Parathyroid adenoma (tissue), 2 donors: ENCODE results near the gene GGN.

Experiments
- H2AFZ ChIP-seq: fragments of 300-600 bp; sonication (generic); one replicate; pipeline ENCODE4 v1.7.0; 2017; ENCODE audit warnings: antibody characterized with exemption, mild to moderate bottlenecking
- H3K27ac ChIP-seq: fragments of 300-600 bp; sonication (generic); one replicate; pipeline ENCODE4 v1.7.0; 2017
- H3K27me3 ChIP-seq: fragments of 300-600 bp; sonication (generic); one replicate; pipeline ENCODE4 v1.7.0; 2017; ENCODE audit warnings: low read length; ENCODE audit not compliant: control insufficient read depth, insufficient read depth
- H3K36me3 ChIP-seq: fragments of 300-600 bp; sonication (generic); one replicate; pipeline ENCODE4 v1.7.0; 2017; ENCODE audit warnings: low read length; ENCODE audit not compliant: control insufficient read depth, insufficient read depth
- H3K4me1 ChIP-seq: fragments of 300-600 bp; sonication (generic); one replicate; pipeline ENCODE4 v1.7.0; 2017; ENCODE audit warnings: control low read depth
- H3K4me2 ChIP-seq: fragments of 300-600 bp; sonication (generic); one replicate; pipeline ENCODE4 v1.7.0; 2017; ENCODE audit warnings: low read length
- H3K4me3 ChIP-seq: fragments of 300-600 bp; sonication (generic); one replicate; pipeline ENCODE4 v1.7.0; 2017; ENCODE audit warnings: low read depth, low read length
- H3K79me2 ChIP-seq: fragments of 300-600 bp; sonication (generic); one replicate; pipeline ENCODE4 v1.7.0; 2017; ENCODE audit warnings: control low read depth
- H3K9ac ChIP-seq: fragments of 300-600 bp; sonication (generic); one replicate; pipeline ENCODE4 v1.7.0; 2017; ENCODE audit warnings: mild to moderate bottlenecking
- H3K9me3 ChIP-seq: fragments of 300-600 bp; sonication (generic); one replicate; pipeline ENCODE4 v1.7.0; 2017; ENCODE audit warnings: low read length; ENCODE audit not compliant: control insufficient read depth
- TF ChIP-seq, protein P1 (sequence below): fragments of 300-600 bp; sonication (generic); IDR thresholded peaks from one replicate; pipeline ENCODE4 v1.7.0; 2017; ENCODE audit warnings: antibody characterized with exemption, mild to moderate bottlenecking
- donor health status: primary hyperparathyroidism.

The GGN gene

DNA sequence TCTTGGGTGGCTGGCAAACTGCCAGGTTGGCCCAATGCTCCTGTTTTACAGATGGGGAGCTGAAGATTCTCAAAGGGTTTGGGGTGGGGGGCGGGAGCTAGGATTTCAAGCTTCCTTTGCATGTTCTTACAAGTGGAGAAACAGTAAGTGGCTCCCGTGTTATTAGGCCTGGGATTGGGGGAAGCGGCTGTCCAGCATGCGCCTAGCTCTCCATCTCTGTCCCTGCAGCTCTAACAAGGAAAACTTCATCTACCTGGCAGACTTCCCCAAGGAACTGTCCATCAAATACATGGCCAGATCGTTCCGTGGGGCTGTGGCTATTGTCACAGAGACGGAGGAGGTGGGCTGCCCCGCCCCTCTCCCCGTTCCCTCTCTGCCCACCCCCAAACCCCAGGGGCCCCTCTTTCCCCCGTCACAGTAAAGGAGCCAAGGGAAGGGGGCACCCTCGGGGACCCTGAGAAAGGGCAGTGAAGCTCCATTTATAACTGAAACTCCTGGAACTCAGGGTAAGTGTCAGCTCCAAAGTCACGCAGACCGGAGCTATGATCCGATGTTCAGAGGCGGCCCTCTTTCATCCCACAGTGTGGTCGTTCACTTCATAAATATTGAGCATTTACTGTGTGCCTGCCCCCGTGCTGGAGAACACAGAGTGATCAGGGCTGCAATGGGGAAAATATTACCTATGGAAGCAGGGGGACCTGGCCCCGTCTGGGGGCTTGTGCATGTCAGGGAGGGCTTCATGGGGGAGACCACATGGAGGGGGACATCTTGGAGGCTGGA is 28.4 kb downstream of the GGN start:
- Histone ChIP-seq H2AFZ (no peak overlapping the region), H3K27me3 (no peaks in the 10 kb centered on the region), H3K9ac (no peak overlapping the region), H3K36me3 (no peaks in the 10 kb centered on the region), H3K79me2 (no peaks in the 10 kb centered on the region), H3K9me3 (no peaks in the 10 kb centered on the region), H3K4me2 (no peak overlapping the region), H3K4me1 (no peaks in the 10 kb centered on the region), H3K27ac (no peak overlapping the region), H3K4me3 (no peak overlapping the region)
- TF ChIP-seq, protein P1, sequence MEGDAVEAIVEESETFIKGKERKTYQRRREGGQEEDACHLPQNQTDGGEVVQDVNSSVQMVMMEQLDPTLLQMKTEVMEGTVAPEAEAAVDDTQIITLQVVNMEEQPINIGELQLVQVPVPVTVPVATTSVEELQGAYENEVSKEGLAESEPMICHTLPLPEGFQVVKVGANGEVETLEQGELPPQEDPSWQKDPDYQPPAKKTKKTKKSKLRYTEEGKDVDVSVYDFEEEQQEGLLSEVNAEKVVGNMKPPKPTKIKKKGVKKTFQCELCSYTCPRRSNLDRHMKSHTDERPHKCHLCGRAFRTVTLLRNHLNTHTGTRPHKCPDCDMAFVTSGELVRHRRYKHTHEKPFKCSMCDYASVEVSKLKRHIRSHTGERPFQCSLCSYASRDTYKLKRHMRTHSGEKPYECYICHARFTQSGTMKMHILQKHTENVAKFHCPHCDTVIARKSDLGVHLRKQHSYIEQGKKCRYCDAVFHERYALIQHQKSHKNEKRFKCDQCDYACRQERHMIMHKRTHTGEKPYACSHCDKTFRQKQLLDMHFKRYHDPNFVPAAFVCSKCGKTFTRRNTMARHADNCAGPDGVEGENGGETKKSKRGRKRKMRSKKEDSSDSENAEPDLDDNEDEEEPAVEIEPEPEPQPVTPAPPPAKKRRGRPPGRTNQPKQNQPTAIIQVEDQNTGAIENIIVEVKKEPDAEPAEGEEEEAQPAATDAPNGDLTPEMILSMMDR = no peak

DNA sequence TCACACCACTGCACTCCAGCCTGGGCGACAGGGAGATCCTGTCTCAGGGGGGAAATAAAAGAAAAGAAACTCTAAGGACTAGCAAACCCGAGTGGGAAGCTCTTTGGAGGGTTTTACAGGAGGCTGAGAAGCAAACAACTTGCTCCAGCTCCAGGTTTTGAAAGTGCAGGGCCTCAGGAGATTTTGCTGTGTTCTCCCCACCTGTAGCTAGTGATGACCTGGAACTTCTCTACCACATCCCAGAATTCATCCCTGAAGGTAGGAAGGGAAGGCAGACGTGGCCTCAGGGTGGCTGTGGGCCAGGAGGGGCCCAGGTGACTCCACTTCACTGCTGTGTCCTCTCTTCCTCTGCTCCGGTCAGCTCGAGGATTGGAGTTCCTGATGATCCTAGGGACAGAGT is 29.8 kb downstream of the GGN start:
- H3K4me2 ChIP-seq = no peak overlapping the region
- H3K79me2 ChIP-seq = no peaks in the 10 kb centered on the region
- no peak overlapping the region for H3K27ac ChIP-seq
- H3K9ac ChIP-seq = no peak overlapping the region
- H3K9me3 ChIP-seq = no peaks in the 10 kb centered on the region
- H3K27me3 ChIP-seq = no peaks in the 10 kb centered on the region
- TF ChIP-seq, protein P1 = no peak
- no peaks in the 10 kb centered on the region for H3K36me3 ChIP-seq
- H3K4me3 ChIP-seq = no peak overlapping the region
- no peak overlapping the region for H2AFZ ChIP-seq
- no peaks in the 10 kb centered on the region for H3K4me1 ChIP-seq

DNA sequence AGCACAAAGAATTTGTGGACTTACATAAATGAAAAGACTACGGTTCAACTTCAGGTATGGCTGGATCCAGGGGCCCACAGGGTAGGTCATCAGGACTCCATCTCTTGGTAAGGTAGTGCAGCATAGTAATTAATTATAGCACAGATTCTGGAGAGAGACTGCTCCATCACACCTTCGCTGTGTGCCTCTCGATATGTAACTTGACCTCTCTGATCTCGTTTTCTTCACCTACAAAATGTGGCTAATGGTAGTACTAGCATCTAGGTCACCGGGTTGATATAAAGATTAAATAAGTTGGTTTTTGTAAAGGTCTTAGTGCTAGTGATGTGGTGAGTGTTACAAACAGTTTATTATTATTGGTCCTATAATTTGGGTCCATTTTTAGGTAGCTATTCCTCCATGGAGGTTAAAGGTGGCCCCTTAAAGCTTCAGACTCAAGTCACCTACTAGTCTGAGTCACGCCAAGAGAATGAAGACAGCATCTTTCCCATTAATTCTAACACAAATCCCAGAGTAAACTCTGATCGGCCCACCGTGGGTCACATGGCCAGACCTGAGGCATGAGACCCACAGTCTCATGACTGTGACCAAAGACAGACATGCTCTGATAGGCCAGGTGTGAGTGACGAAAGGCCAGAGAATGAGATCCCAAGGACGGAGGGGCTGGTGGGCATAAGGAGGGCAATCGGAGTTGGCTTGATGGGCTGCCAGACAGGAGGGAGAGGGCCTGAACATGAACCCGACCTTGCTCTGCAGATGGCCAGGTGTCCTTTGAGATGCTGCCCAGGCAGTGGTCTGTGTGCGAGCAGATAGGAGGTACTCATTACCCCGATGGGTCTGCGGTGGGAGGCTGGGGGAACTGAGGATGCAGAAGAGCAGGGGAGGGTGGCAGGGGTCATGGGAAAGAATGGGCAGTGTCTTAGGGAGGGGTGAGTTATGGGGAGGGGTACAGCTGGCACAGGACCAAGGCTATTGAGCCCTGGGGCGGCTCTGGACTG is 31.8 kb downstream of the GGN start:
- no peaks in the 10 kb centered on the region for H3K4me1 ChIP-seq
- H2AFZ ChIP-seq = no peak overlapping the region
- H3K4me3 ChIP-seq = no peak overlapping the region
- H3K9ac ChIP-seq = no peak overlapping the region
- TF ChIP-seq, protein P1 = no peak
- H3K9me3 ChIP-seq = no peaks in the 10 kb centered on the region
- no peaks in the 10 kb centered on the region for H3K36me3 ChIP-seq
- H3K27ac ChIP-seq = no peak overlapping the region
- no peaks in the 10 kb centered on the region for H3K79me2 ChIP-seq
- H3K4me2 ChIP-seq = no peak overlapping the region
- no peaks in the 10 kb centered on the region for H3K27me3 ChIP-seq

DNA sequence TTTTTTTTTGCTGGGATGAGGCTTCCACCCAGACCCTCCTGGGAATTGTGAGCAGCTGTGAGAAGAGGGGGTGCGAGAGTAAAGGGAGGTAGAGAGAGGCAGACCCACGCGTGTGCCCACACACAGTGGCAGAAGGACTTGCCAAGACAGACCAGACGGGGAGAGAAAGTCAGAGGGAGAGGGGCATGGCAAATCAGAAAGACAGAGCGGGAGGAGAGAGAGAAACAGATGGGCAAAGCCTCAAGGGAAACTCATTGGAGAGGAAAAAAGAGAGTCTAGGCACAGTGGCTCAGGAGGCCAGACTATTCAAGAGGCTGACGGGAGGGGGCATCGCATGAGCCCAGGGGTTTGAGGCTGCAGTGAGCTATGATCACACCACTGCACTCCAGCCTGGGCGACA is 35.2 kb downstream of the GGN start:
- Histone ChIP-seq H3K4me2 (no peak overlapping the region), H3K9me3 (no peaks in the 10 kb centered on the region), H3K27me3 (no peaks in the 10 kb centered on the region), H3K27ac (no peak overlapping the region), H3K4me3 (no peak overlapping the region), H3K9ac (no peak overlapping the region), H2AFZ (no peak overlapping the region), H3K4me1 (no peaks in the 10 kb centered on the region), H3K36me3 (no peaks in the 10 kb centered on the region), H3K79me2 (no peaks in the 10 kb centered on the region)
- TF ChIP-seq, protein P1 = no peak
